Hematopoietic multipotent progenitor cell treated with erythropoietin and hydrocortisone succinate and interleukin-3 and kit ligand, for 8 days (in vitro differentiated cells): ENCODE measurements around the gene FAM168A.

ENCODE experiments used
- DNase-seq: peaks from one replicate; pipeline ENCODE4 v3.0.0-alpha.2; 2015

Gene FAM168A

GRCh38 chr11:73360743-73361369, 237.1 kb downstream of the FAM168A start:
- DNase-seq = no peak

GRCh38 chr11:73359930-73360742, 237.8 kb downstream of the FAM168A start:
- DNase-seq = peak; percentile 44

- DNase-seq = no peak
Measured at GRCh38 chr11:73359341-73359740, 238.6 kb downstream of the FAM168A start.

- no peak for DNase-seq
Measured at GRCh38 chr11:73358071-73358470, 239.8 kb downstream of the FAM168A start.

- DNase-seq = no peak
Measured at GRCh38 chr11:73356979-73357860, 240.7 kb downstream of the FAM168A start.

GRCh38 chr11:73355109-73355508, 242.8 kb downstream of the FAM168A start:
- DNase-seq = no peak

- no peak for DNase-seq
Measured at GRCh38 chr11:73353422-73353821, 244.5 kb downstream of the FAM168A start.

- DNase-seq = peak; percentile 68
Measured at GRCh38 chr11:73350908-73351636, 246.8 kb downstream of the FAM168A start.
